Immature natural killer cell (primary cell): Measurements from ENCODE around the gene ANO10. TPM values are rescaled to one million over a fixed set of nuclear protein-coding genes. Genes with fewer than 3 reads are reported as not detected.

Source experiments
- DNase-seq, 3 donors: peaks; one replicate each; pipeline ENCODE4 v3.0.0; 2022; ENCODE audit warnings: mixed read lengths in 1 of 3
- H3K27ac Mint-ChIP-seq, 6 donors: one replicate each; pipeline ENCODE4 v1.8.0; 2020; ENCODE audit warnings: mixed read lengths in 6 of 6, mild to moderate bottlenecking in 5 of 6, inconsistent platforms in 4 of 6, moderate library complexity in 3 of 6
- H3K27me3 Mint-ChIP-seq, 3 donors: one replicate each; pipeline ENCODE4 v1.8.0; 2020 to 2021; ENCODE audit warnings: low read depth in 3 of 3, mild to moderate bottlenecking in 3 of 3, mixed read lengths in 3 of 3, moderate library complexity in 3 of 3, inconsistent platforms in 1 of 3
- H3K36me3 Mint-ChIP-seq, 3 donors: one replicate each; pipeline ENCODE4 v1.8.0; 2020; ENCODE audit warnings: mixed read lengths in 3 of 3, inconsistent platforms in 2 of 3, mild to moderate bottlenecking in 2 of 3
- H3K4me1 Mint-ChIP-seq, 2 donors: one replicate each; pipeline ENCODE4 v1.8.0; 2020; ENCODE audit warnings: inconsistent platforms in 2 of 2, mild to moderate bottlenecking in 2 of 2, mixed read lengths in 2 of 2, moderate library complexity in 1 of 2
- H3K4me3 Mint-ChIP-seq, 5 donors: one replicate each; pipeline ENCODE4 v1.8.0; 2020; ENCODE audit warnings: mild to moderate bottlenecking in 5 of 5, mixed read lengths in 5 of 5, inconsistent platforms in 3 of 5, moderate library complexity in 3 of 5
- H3K9me3 Mint-ChIP-seq, 6 donors: one replicate each; pipeline ENCODE4 v1.8.0; 2020; ENCODE audit warnings: mild to moderate bottlenecking in 6 of 6, mixed read lengths in 6 of 6, inconsistent platforms in 4 of 6, moderate library complexity in 3 of 6
- polyA plus RNA-seq, 3 donors: library from polyadenylated mRNA; unstranded; fragments of 300-500 nt; fragmentation: Illumina TruSeq; gene quantifications; one replicate each; pipeline ENCODE4 v1.2.3, GENCODE V29; 2021

Gene ANO10
- polyA plus RNA-seq, 3 donors from 2014 or later, result 8.7 to 9.9 (median 8.8) TPM

DNA sequence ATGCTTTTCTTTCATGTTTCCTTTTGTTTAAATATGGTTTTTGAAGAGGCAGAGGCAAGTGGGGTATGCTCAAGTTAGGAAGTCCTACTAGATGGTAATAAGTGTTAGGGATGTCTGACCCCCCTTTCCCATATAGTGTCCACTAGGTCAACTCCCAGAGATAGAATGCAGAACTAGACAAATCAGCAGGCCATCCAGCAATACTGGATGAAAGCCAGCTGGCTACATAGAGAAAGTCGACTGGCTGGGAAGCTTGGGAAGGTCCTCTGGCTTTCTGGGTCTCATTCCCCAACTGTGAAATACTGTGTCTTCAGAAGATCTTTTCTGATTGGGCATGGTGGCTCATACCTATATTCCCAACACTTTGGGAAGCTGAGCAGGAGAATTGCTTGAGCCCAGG, 221.6 kb downstream of the ANO10 start:
- peaks cover 0 to 9% (median 0%) of the 10 kb centered on the region in 3 donors for H3K36me3 Mint-ChIP-seq
- peaks cover 3 to 4% (median 4%) of the 10 kb centered on the region in 3 donors for H3K27me3 Mint-ChIP-seq
- no peaks in the 10 kb centered on the region for H3K9me3 Mint-ChIP-seq
- peaks cover 6 to 10% of the 10 kb centered on the region in 2 donors for H3K4me1 Mint-ChIP-seq
- no peak for DNase-seq
- peak overlapping the region in 2 of 6 donors; percentile 5 to 31 for H3K27ac Mint-ChIP-seq
- H3K4me3 Mint-ChIP-seq, result no peak overlapping the region

- DNase-seq, result no peak
Measured at GRCh38 chr3:43399034-43399433, 222.8 kb downstream of the ANO10 start.

GRCh38 chr3:43394041-43394554, 227.7 kb downstream of the ANO10 start:
- peaks cover 0 to 10% (median 3%) of the 10 kb centered on the region in 3 donors for H3K27me3 Mint-ChIP-seq
- DNase-seq, result no peak
- peak overlapping the region in 1 of 5 donors; percentile 1 for H3K4me3 Mint-ChIP-seq
- peak overlapping the region; percentile 22 to 98 (median 70) for H3K27ac Mint-ChIP-seq
- H3K4me1 Mint-ChIP-seq, result peaks cover 40 to 58% of the 10 kb centered on the region in 2 donors
- H3K36me3 Mint-ChIP-seq, result peaks cover 0 to 15% (median 10%) of the 10 kb centered on the region in 3 donors
- peaks cover 0 to 2% (median 0%) of the 10 kb centered on the region in 6 donors for H3K9me3 Mint-ChIP-seq

More at GRCh38 chr3:43399034-43399433, 222.8 kb downstream of the ANO10 start:
- H3K27me3 Mint-ChIP-seq, result peaks cover 3 to 4% (median 4%) of the 10 kb centered on the region in 3 donors
- H3K4me3 Mint-ChIP-seq, result no peak overlapping the region
- peaks cover 0 to 10% (median under 1%) of the 10 kb centered on the region in 3 donors for H3K36me3 Mint-ChIP-seq
- peaks cover 10% of the 10 kb centered on the region in 2 donors for H3K4me1 Mint-ChIP-seq
- H3K27ac Mint-ChIP-seq, result no peak overlapping the region
- H3K9me3 Mint-ChIP-seq, result no peaks in the 10 kb centered on the region

- Mint-ChIP-seq H3K4me3 (no peak overlapping the region), H3K27me3 (peaks cover 0 to 11% (median 3%) of the 10 kb centered on the region in 3 donors), H3K9me3 (peaks cover 0 to 2% (median 0%) of the 10 kb centered on the region in 6 donors), H3K36me3 (peaks cover 0 to 15% (median 9%) of the 10 kb centered on the region in 3 donors), H3K4me1 (peaks cover 64 to 81% of the 10 kb centered on the region in 2 donors), H3K27ac (peak overlapping the region; percentile 94 to 99 (median 98))
- no peak for DNase-seq
Measured at GRCh38 chr3:43391621-43392020, 230.2 kb downstream of the ANO10 start.

GRCh38 chr3:43390255-43390588, 231.6 kb downstream of the ANO10 start:
- peaks cover 68 to 90% of the 10 kb centered on the region in 2 donors for H3K4me1 Mint-ChIP-seq
- H3K27me3 Mint-ChIP-seq, result peaks cover 0 to 13% (median 3%) of the 10 kb centered on the region in 3 donors
- no peak for DNase-seq
- H3K4me3 Mint-ChIP-seq, result peak overlapping the region; percentile 67 to 88 (median 74)
- peaks cover 0 to 2% (median 0%) of the 10 kb centered on the region in 6 donors for H3K9me3 Mint-ChIP-seq
- H3K36me3 Mint-ChIP-seq, result peaks cover 2 to 15% (median 9%) of the 10 kb centered on the region in 3 donors
- peak overlapping the region; percentile 94 to 99 (median 98) for H3K27ac Mint-ChIP-seq

DNA sequence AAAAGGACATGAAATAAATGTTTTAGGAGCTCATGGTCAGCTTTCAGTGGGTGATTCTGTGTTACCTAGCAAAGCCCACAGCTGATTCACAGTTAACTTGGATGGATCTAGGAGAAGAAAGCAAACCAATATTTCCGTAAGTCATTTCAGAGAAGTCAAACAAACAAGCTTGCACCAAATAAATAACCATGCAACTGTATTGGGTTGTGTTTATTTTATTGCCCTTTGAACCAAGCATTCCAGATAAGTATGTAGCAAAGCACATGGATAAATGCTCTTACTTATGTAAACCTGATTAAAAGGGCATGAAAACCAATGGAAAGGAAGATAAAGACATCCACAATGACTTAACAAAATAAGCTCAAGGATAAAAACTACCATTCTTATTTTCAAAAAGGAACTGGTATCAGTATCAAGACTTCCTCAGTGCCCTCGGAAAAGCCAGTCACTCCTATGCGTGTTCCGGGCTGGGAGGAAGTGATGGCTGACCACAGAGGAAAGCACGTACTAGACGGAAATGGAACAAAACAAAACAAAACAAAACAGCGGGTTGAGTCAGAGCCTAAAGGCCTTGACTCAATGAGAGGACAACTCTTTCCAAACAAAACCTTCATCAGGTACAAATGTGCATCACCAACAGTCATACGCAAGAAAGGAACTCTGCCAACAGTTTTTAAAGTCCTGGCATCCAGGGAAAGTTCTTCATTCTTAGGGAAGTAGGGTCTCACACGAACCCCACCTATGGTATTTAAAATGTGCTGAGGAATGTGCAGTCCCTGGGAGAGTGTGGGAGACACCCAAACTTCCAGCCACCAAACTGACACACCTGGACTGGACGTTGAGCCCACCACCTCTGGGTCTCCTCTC, 232.2 kb downstream of the ANO10 start:
- peak; percentile 82 to 86 (median 85) for DNase-seq
- peak overlapping the region; percentile 94 to 99 (median 98) for H3K27ac Mint-ChIP-seq
- H3K4me3 Mint-ChIP-seq, result peak overlapping the region; percentile 67 to 88 (median 74)
- peaks cover 7 to 18% (median 12%) of the 10 kb centered on the region in 3 donors for H3K36me3 Mint-ChIP-seq
- peaks cover 68 to 86% of the 10 kb centered on the region in 2 donors for H3K4me1 Mint-ChIP-seq
- peaks cover 0 to 13% (median 3%) of the 10 kb centered on the region in 3 donors for H3K27me3 Mint-ChIP-seq
- peaks cover 0 to 2% (median 0%) of the 10 kb centered on the region in 6 donors for H3K9me3 Mint-ChIP-seq

- Mint-ChIP-seq H3K27me3 (peaks cover 0 to 13% (median 3%) of the 10 kb centered on the region in 3 donors), H3K4me1 (peaks cover 62 to 79% of the 10 kb centered on the region in 2 donors)
Measured at GRCh38 chr3:43388915-43389314, 232.9 kb downstream of the ANO10 start.

GRCh38 chr3:43388175-43388574, 233.6 kb downstream of the ANO10 start:
- no peaks in the 10 kb centered on the region for H3K9me3 Mint-ChIP-seq
- H3K4me1 Mint-ChIP-seq, result peaks cover 54 to 71% of the 10 kb centered on the region in 2 donors
- no peak for DNase-seq
- peaks cover 5 to 10% (median 7%) of the 10 kb centered on the region in 3 donors for H3K36me3 Mint-ChIP-seq
- peaks cover 0 to 10% (median 3%) of the 10 kb centered on the region in 3 donors for H3K27me3 Mint-ChIP-seq
- H3K4me3 Mint-ChIP-seq, result peak overlapping the region in 2 of 5 donors; percentile 6 to 88
- H3K27ac Mint-ChIP-seq, result peak overlapping the region; percentile 94 to 99 (median 98)

More at GRCh38 chr3:43388915-43389314, 232.9 kb downstream of the ANO10 start:
- Mint-ChIP-seq H3K36me3 (peaks cover 7 to 18% (median 12%) of the 10 kb centered on the region in 3 donors), H3K27ac (peak overlapping the region; percentile 94 to 99 (median 98)), H3K9me3 (peaks cover 0 to 2% (median 0%) of the 10 kb centered on the region in 6 donors), H3K4me3 (peak overlapping the region; percentile 67 to 88 (median 74))
- peak in 2 of 3 donors; percentile 18 to 32 for DNase-seq

- Mint-ChIP-seq H3K4me3 (no peak overlapping the region), H3K27ac (peak overlapping the region in 3 of 6 donors; percentile 11 to 48 (median 40)), H3K9me3 (no peaks in the 10 kb centered on the region), H3K36me3 (peaks cover 0 to 6% (median 6%) of the 10 kb centered on the region in 3 donors), H3K4me1 (peaks cover 21 to 23% of the 10 kb centered on the region in 2 donors), H3K27me3 (peaks cover 0 to 2% (median 0%) of the 10 kb centered on the region in 3 donors)
- DNase-seq, result no peak
Measured at GRCh38 chr3:43379343-43379742, 242.5 kb downstream of the ANO10 start.

DNA sequence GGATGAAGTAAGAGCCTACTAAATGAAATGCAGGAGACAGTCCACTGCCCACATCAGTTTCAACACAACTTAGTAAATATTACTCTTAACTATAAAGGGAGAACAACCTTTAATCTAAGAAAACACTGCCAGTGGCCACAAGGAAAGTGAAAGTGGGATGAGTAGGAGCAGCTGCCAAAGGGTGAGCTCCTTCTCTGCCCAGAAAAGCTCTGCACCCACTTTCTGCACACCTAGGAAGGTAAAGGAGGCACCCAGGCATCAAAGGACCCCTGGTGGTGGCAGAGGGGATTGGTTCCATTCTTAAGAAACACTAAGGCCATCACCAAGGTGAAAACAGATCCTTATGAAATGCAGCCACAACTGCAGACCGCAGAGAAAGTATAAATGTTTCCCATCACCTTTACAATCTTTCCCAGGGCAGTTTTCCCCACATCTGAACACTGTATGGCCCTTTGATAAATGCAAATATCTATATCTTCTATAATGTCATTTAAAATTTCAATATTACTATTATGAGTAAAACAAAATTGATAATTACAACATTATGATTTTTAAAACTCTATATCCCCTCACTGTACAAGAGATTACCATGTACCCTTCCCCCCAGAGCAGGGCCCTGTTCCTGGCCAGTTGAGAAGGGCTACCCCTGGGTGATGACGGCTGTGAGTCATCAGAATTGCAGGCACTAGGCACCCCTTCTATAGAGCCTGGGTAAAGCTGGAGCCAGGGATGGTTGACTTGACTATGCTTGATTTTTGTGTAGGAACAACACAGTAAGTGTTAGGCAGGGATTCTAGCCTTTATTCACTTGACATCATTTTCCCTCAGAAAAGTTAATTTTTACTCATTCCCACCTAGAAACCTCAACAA, 243.5 kb downstream of the ANO10 start:
- H3K36me3 Mint-ChIP-seq, result peaks cover 0 to 6% (median 6%) of the 10 kb centered on the region in 3 donors
- DNase-seq, result peak; percentile 57 to 70 (median 66)
- peaks cover 21 to 24% of the 10 kb centered on the region in 2 donors for H3K4me1 Mint-ChIP-seq
- peak overlapping the region in 1 of 5 donors; percentile 47 for H3K4me3 Mint-ChIP-seq
- H3K9me3 Mint-ChIP-seq, result no peaks in the 10 kb centered on the region
- H3K27ac Mint-ChIP-seq, result peak overlapping the region; percentile 46 to 76 (median 73)
- peaks cover 0 to 4% (median 0%) of the 10 kb centered on the region in 3 donors for H3K27me3 Mint-ChIP-seq

GRCh38 chr3:43373560-43373928, 248.3 kb downstream of the ANO10 start:
- DNase-seq, result no peak
- Mint-ChIP-seq H3K4me3 (no peak overlapping the region), H3K27me3 (peaks cover 0 to 4% (median 0%) of the 10 kb centered on the region in 3 donors), H3K4me1 (peaks cover 54 to 61% of the 10 kb centered on the region in 2 donors), H3K9me3 (no peaks in the 10 kb centered on the region), H3K27ac (no peak overlapping the region), H3K36me3 (no peaks in the 10 kb centered on the region)

DNA sequence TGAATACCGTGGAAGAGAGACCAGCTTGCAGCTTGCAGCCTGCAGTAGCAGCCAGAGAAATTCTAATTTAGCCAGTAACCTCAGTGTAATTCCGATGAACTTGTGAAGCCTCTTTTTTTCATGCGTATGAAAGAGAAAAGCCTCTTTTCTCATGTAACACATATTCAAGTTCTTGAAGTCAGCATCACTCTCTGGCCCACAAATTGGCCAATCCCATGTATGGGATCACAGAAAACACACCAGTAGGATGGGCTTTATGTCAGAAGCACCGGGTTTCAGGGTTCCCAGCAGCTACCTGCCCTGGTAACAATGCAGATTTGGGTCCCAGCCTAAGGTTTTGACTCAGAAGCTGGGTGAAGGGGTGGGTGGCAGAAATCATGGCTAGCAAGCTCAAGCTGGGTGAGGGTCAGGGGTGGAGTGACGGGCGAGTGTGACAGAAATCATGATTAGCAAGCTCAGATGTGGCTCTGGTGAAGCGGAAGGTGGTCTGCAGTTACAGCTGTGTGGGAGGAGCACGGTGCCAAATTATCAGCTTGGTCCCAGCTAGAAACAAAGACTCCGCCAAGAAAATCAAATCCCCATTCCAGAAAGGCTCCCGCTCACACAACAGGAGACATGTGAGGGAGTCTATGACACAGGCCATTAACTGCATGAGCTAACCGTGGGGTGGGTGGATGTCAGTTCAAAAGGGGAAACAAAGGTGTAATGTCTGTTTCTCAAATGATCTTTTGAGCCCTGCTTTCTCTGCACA, 248.8 kb downstream of the ANO10 start:
- peak overlapping the region in 1 of 6 donors; percentile 36 for H3K27ac Mint-ChIP-seq
- peaks cover 0 to 4% (median 0%) of the 10 kb centered on the region in 3 donors for H3K27me3 Mint-ChIP-seq
- H3K4me1 Mint-ChIP-seq, result peaks cover 55 to 61% of the 10 kb centered on the region in 2 donors
- no peaks in the 10 kb centered on the region for H3K36me3 Mint-ChIP-seq
- no peaks in the 10 kb centered on the region for H3K9me3 Mint-ChIP-seq
- H3K4me3 Mint-ChIP-seq, result no peak overlapping the region
- no peak for DNase-seq
